GM23248 (cell line): Measurements from ENCODE around the gene SPATA24. TPM values are rescaled to one million over a fixed set of nuclear protein-coding genes. Genes with fewer than 3 reads are reported as not detected.

ENCODE experiments used
- DNase-seq: peaks from one replicate; pipeline ENCODE4 v3.0.0-alpha.2; 2015
- H2AFZ ChIP-seq: fragments of 200-600 bp; sonication (generic); 2 replicates; pipeline ENCODE4 v1.6.1; 2016; ENCODE audit warnings: antibody characterized with exemption
- H3F3A ChIP-seq: fragments of 200-600 bp; sonication (generic); 2 replicates; pipeline ENCODE4 v1.6.1; 2016; ENCODE audit warnings: mild to moderate bottlenecking, antibody characterized with exemption, mixed run types; ENCODE audit not compliant: insufficient read depth
- H3K27ac ChIP-seq: fragments of 200-600 bp; sonication (generic); 2 replicates; pipeline ENCODE4 v1.5.1; 2016; ENCODE audit warnings: mild to moderate bottlenecking
- H3K27me3 ChIP-seq: fragments of 200-600 bp; sonication (generic); replicated peaks from 2 replicates; pipeline ENCODE4 v1.6.1; 2016; ENCODE audit warnings: mild to moderate bottlenecking; ENCODE audit not compliant: insufficient read depth
- H3K36me3 ChIP-seq: fragments of 200-600 bp; sonication (generic); 2 replicates; pipeline ENCODE4 v1.6.1; 2016; ENCODE audit warnings: low read depth, mild to moderate bottlenecking
- H3K4me1 ChIP-seq: fragments of 200-600 bp; sonication (generic); 2 replicates; pipeline ENCODE4 v1.6.1; 2016; ENCODE audit warnings: mild to moderate bottlenecking; ENCODE audit not compliant: insufficient read depth
- H3K4me2 ChIP-seq: fragments of 200-600 bp; sonication (generic); one replicate; pipeline ENCODE4 v1.6.1; 2016; ENCODE audit warnings: mild to moderate bottlenecking; ENCODE audit not compliant: unreplicated experiment
- H3K4me3 ChIP-seq: fragments of 200-600 bp; sonication (generic); 2 replicates; pipeline ENCODE4 v1.5.1; 2016; ENCODE audit warnings: mild to moderate bottlenecking
- H3K79me2 ChIP-seq: fragments of 200-600 bp; sonication (generic); 2 replicates; pipeline ENCODE4 v1.6.1; 2016; ENCODE audit warnings: mild to moderate bottlenecking; ENCODE audit not compliant: insufficient read depth
- H3K9ac ChIP-seq: fragments of 200-600 bp; sonication (generic); 2 replicates; pipeline ENCODE4 v1.6.1; 2016; ENCODE audit warnings: mild to moderate bottlenecking
- H3K9me2 ChIP-seq: fragments of 200-600 bp; sonication (generic); 2 replicates; pipeline ENCODE4 v1.6.1; 2016; ENCODE audit warnings: mixed run types, mild to moderate bottlenecking, moderate library complexity; ENCODE audit not compliant: insufficient read depth
- H3K9me3 ChIP-seq: fragments of 200-600 bp; sonication (generic); one replicate; pipeline ENCODE4 v1.6.1; 2017; ENCODE audit warnings: low read depth
- H4K20me1 ChIP-seq: fragments of 200-600 bp; sonication (generic); 2 replicates; pipeline ENCODE4 v1.6.0; 2016; ENCODE audit not compliant: insufficient read depth
- EZH2 ChIP-seq: fragments of 200-600 bp; sonication (generic); IDR thresholded peaks from 2 replicates; pipeline ENCODE4 v1.6.1; 2018; ENCODE audit warnings: antibody characterized with exemption, mild to moderate bottlenecking; ENCODE audit not compliant: insufficient read depth, poor library complexity, severe bottlenecking
- EZH2phosphoT487 ChIP-seq: fragments of 200-600 bp; sonication (generic); IDR thresholded peaks from 2 replicates; pipeline ENCODE4 v1.6.1; 2018; ENCODE audit warnings: antibody characterized with exemption, moderate library complexity, mild to moderate bottlenecking, low read depth; ENCODE audit not compliant: insufficient read depth
- WGBS, 2 experiments: methylation state at CpG; one replicate each; pipeline ENCODE4 v1.1.6; 2015 to 2017; ENCODE audit warnings: low lambda C conversion rate in 2 of 2, low coverage in 1 of 2; ENCODE audit errors: missing lambda C conversion rate in 2 of 2; 5-methylcytosine and 5-hydroxymethylcytosine counted together
- in situ Hi-C: fragments of 300-500 bp; cut with MboI; formaldehyde crosslinking; loops from 2 replicates; pipeline ENCODE4 v1.15.0; 2020
- polyA plus RNA-seq: library from polyadenylated mRNA; unstranded; fragments of >200 nt; fragmentation: Nextera tagmentation; extraction: Ambion mirVana; gene quantifications from 2 replicates; pipeline ENCODE4 v1.2.1, GENCODE V29; 2016
- total RNA-seq: library from RNA; depleted of rRNA; stranded (reverse); fragments of >200 nt; shearing (Covaris generic); gene quantifications from 2 replicates; pipeline ENCODE4 v1.2.3, GENCODE V29; 2014

Gene SPATA24
- total and polyA plus RNA-seq, 2 experiments from 2014 or later: 0.43 to 4.3 TPM

DNA sequence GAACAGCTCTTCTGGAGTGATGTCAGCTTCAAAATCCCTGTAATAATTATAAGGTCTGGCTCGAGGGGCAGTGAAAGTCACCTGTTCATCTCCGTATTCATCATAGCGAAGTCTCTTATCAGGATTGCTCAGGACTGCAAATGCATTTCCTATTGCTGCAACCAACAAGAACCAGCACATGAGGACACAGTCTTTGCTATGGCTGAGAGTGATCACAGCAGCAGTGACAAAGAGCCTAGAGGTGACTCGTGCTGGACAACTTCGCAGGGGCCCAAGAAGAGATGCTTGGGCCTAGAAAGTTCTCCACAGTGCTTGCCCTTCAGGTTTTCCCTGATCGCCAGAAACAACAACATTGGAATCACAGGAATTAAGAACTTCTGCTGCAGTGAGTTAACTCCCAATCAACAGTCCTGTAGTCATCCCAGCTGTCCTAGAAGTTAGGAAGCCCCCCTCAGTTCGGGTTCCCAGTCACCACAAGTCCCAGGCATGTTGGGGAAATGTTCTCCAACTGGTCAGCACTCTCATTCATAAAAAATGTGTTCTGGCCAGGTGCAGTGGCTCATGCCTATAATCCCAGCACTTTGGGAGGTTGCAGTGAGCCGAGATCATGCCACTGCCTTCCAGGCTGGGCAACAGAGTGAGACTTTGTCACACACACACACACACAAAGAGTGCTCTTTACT lies 22.5 kb upstream of the SPATA24 start:
- in situ Hi-C loops: loop anchor here (10.0 kb wide), 1 partner anchor 88 kb away; no protein-coding TSS in a partner anchor
- H3K79me2 ChIP-seq: no peaks in the 10 kb centered on the region
- no peak overlapping the region for H3K4me2 ChIP-seq
- H2AFZ ChIP-seq: no peak overlapping the region
- H3K4me3 ChIP-seq: no peak overlapping the region
- no peaks in the 10 kb centered on the region for H4K20me1 ChIP-seq
- no peaks in the 10 kb centered on the region for H3K36me3 ChIP-seq
- H3K27ac ChIP-seq: peak overlapping the region; percentile 56
- 0 out of 2 replicates have a peak, but pooled peaks cover 4% of the 10 kb centered on the region for H3K4me1 ChIP-seq
- WGBS, 2 experiments: 74 to 83% methylated on average over 8 of the region's 8 CpGs
- H3K27me3 ChIP-seq: no peaks in the 10 kb centered on the region
- no peak overlapping the region for H3K9ac ChIP-seq
- 0 out of 2 replicates have a peak, but pooled peaks cover 5% of the 10 kb centered on the region for H3F3A ChIP-seq
- no peaks in the 10 kb centered on the region for H3K9me3 ChIP-seq
- DNase-seq: peak; percentile 53
- TF ChIP-seq EZH2phosphoT487 (no peak), EZH2 (no peak)
- H3K9me2 ChIP-seq: no peaks in the 10 kb centered on the region

DNA sequence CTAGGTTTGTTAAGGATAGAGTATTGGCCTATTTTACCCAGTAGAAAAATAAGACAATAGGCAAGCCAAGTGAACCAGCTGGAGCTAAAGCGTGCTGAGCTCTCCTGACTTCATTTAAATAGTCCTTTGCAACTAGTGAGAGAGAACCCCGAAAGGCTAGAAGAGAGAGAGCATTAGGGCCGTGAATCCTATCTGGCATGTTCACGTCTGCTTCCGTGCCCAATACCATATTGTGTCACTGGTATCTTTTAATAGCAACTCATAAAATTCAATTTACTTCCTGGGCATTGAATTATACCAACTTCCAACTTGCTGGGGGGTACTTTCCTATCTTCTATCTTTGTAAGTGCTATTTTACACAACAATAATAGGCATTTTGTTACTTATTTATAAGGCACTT lies 21.6 kb upstream of the SPATA24 start:
- Histone ChIP-seq H3K27ac (no peak overlapping the region), H3K27me3 (no peaks in the 10 kb centered on the region), H3K9ac (no peak overlapping the region), H2AFZ (no peak overlapping the region), H3K9me3 (no peaks in the 10 kb centered on the region), H3K4me3 (no peak overlapping the region), H3F3A (0 out of 2 replicates have a peak, but pooled peaks cover 5% of the 10 kb centered on the region), H3K79me2 (no peaks in the 10 kb centered on the region), H3K4me2 (no peak overlapping the region), H4K20me1 (no peaks in the 10 kb centered on the region), H3K4me1 (0 out of 2 replicates have a peak, but pooled peaks cover 4% of the 10 kb centered on the region), H3K9me2 (no peaks in the 10 kb centered on the region), H3K36me3 (no peaks in the 10 kb centered on the region)
- no peak for DNase-seq
- TF ChIP-seq EZH2: no peak
- no peak for TF ChIP-seq EZH2phosphoT487
- in situ Hi-C loops: loop anchor here (10.0 kb wide), 1 partner anchor 89 kb away; no protein-coding TSS in a partner anchor
- WGBS, 2 experiments: 93 to 98% methylated on average over 5 of the region's 5 CpGs

DNA sequence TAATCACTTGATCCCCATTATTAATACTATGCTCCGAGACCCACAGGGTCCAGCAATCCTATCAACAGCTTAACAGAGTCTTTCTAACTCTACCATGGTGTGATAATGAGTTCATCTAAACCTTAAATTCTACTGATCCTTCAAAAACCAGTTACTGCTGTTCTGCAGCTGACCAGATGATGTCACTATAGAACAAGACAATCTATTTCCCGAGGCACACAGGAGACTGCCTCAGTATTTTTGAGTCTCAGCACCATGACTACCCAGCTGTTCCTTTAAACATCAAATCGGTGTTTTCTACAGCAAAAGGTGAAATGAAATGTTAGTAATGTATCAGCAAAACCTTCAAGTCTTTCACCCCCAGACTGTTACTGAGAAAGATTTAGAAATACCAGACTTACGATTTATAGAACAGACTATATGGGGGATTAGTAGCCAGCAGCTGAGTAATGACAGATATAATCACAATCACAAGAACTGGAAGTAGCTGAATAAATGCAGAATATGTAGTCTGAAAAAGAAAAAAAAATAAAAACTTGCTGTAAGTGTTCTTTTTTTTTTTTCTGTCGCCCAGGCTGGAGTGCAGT lies 18.5 kb upstream of the SPATA24 start:
- Histone ChIP-seq H3K9me3 (no peaks in the 10 kb centered on the region), H3K9ac (no peak overlapping the region), H3K4me1 (0 out of 2 replicates have a peak, but pooled peaks cover 4% of the 10 kb centered on the region), H4K20me1 (no peaks in the 10 kb centered on the region), H3F3A (0 out of 2 replicates have a peak, but pooled peaks cover 5% of the 10 kb centered on the region), H2AFZ (0 out of 2 replicates have a peak overlapping the region, but pooled peaks have one; percentile 45), H3K4me3 (no peak overlapping the region), H3K79me2 (no peaks in the 10 kb centered on the region), H3K36me3 (peaks cover 8% of the 10 kb centered on the region; the same call in 1 of the 2 replicates), H3K27me3 (no peaks in the 10 kb centered on the region), H3K4me2 (no peak overlapping the region), H3K9me2 (no peaks in the 10 kb centered on the region), H3K27ac (no peak overlapping the region)
- DNase-seq: peak; percentile 82
- in situ Hi-C loops: loop anchor here (10.0 kb wide), 1 partner anchor 92 kb away; no protein-coding TSS in a partner anchor
- WGBS, 2 experiments: 33 to 35% methylated on average over 5 of the region's 5 CpGs
- TF ChIP-seq EZH2phosphoT487 (no peak), EZH2 (no peak)

DNA sequence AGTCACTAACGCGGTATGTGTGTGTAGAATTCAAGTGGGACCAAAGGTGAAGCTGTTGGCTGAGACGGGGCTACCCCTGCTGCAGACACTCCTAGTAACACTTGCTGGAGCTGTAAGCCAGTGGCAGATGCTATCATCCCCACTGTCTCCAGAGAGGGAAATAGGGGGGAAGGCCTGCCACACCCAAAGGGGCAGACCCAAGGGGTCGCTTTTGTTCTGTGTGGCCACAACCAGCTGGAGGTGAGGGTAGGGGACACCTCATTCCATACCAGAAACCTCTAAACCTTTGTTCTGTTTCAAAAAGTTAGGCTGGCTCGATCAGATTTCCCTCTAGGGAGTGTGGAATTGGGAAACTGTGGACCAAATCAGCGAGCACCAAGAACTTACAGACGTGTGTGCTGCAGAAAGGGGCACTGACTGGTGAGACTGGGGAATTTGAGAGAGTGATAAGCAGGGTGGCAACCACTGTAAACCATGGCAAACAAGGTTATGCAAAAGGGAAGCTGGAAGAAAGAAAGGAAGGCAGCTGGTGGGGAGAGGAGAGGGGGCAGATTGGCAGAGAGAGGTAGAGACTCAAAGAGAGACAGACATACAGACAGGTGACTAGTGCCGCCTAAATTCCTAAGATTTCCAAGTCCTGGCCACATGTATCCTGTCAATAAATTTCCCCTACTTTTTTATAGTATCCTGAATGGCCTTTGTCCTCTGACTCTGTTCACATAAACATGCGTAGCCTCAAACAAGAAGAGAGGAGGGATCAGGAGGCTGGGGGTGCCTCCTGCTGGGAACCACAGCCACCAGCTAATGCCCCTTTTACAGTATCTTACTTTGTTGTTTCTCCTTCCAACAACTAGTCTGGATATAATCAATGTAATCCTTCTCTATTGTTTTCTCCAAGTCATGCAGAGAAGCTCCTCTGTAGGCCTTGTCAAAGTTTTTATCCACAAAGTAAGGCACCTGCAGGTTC lies 15.6 kb upstream of the SPATA24 start:
- 89 to 93% methylated on average over 9 of the region's 9 CpGs for WGBS, 2 experiments
- Histone ChIP-seq H3K9me2 (no peaks in the 10 kb centered on the region), H3K4me3 (no peak overlapping the region), H4K20me1 (no peaks in the 10 kb centered on the region), H3K4me2 (no peak overlapping the region), H2AFZ (no peak overlapping the region), H3K27ac (no peak overlapping the region), H3K9me3 (no peaks in the 10 kb centered on the region), H3K4me1 (no peaks in the 10 kb centered on the region), H3F3A (no peaks in the 10 kb centered on the region), H3K27me3 (no peaks in the 10 kb centered on the region), H3K79me2 (no peaks in the 10 kb centered on the region), H3K36me3 (peaks cover 8% of the 10 kb centered on the region; the same call in 1 of the 2 replicates), H3K9ac (no peak overlapping the region)
- no peak for DNase-seq
- in situ Hi-C loops: loop anchor here (10.0 kb wide), 1 partner anchor 95 kb away; no protein-coding TSS in a partner anchor
- TF ChIP-seq EZH2: no peak
- TF ChIP-seq EZH2phosphoT487: no peak
